GM19193 (cell line): ENCODE data around the gene RIMKLA.

Experiments used
- POLR2A ChIP-seq: IDR thresholded peaks from 4 replicates; pipeline ENCODE4 v1.6.1; 2011; ENCODE audit not compliant: insufficient read depth, insufficient read length; ENCODE audit errors: extremely low read depth

RIMKLA gene

DNA sequence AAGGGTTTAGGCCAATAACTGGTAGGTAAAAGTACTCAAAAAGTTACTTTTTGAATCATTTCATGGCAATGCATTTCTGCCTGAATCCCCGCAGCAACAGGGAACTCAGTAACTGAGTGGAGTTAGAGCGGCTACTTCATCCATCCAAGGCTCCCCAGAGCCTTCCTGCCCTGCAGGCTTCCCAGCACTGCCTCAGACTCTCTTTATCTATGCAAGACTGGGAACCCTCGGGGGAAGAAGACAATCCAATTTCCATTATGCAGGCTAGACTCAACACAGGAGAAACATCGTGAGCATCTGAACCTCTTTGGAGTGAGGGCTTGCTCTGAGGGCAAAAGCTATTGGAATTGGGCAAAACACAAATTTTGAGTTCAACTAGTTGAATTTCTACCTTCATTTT lies 52.1 kb downstream of the RIMKLA start:
- no peak for TF ChIP-seq POLR2A

DNA sequence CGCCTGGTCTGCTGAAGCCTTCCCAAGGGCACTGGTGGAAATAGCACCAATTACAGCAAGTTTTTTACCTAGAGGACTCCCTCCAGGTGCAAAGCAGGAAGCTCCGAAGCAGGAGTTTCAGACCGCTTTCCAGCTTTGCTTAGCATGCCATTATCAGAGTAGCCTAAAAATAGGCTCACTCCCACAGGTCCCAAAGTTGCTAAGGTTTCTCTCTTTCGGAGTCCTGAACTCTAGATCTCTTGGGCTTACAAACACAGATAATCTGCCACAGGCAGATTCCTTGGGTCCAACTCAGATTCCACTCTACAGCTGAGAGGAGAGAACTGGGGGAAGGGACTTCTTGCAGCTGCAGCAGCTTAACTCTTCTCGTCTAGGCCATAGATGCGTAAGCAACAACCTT lies 52.8 kb downstream of the RIMKLA start:
- TF ChIP-seq POLR2A, result no peak

DNA sequence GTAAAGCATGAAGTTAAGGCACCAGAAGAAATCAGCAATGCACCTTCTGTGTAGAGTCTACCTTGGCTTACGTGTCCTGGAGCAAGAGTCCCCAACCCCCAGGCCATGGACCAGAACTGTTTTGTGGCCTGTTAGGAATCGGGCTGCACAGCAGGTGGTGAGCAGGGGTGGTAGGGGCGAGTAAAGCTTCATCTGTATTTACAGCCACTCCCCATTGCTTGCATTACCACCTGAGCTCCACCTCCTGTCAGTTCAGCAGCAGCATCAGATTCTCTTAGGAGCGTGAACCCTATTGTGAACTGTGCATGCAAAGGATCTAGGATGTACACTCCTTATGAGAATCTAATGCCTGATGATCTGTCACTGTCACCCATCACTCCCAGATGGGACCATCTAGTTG lies 53.7 kb downstream of the RIMKLA start:
- no peak for TF ChIP-seq POLR2A

DNA sequence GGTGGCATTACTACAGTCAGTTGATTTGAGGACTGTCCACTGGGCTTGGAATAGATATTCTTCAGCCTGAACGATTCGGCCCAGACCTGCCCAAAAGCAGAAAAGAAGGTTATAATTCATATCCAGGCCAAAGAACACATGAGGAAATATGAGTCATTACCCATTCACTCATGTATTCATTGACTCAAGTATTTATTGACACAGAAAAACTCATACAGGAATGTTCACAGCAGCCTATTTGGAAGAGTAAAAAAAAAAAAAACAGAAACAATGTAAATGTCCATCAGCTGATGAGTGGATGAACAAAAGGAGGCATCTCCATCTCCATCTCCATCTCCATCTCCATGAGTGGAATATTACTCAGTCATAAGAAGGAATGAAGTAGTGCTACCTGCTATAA lies 59.3 kb downstream of the RIMKLA start:
- no peak for TF ChIP-seq POLR2A

DNA sequence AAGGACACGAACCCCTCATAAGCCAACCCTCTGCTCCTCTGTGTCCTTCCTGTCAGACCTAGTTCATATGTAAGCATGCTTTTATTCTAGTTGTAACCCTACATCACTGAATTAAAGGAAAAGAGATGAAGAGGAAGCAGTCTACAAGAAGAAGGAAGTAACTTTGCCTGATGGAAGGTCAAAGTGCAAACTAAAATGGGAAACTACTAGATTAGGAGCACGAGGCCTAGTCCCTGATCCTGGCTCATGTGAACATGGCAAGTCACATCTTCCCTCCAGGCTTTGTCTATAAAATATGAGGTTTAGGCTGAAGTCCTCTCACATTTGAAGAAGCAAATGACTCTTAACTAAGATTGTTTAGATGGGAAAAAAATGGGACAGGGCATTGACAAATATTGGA lies 62.1 kb downstream of the RIMKLA start:
- TF ChIP-seq POLR2A, result no peak

DNA sequence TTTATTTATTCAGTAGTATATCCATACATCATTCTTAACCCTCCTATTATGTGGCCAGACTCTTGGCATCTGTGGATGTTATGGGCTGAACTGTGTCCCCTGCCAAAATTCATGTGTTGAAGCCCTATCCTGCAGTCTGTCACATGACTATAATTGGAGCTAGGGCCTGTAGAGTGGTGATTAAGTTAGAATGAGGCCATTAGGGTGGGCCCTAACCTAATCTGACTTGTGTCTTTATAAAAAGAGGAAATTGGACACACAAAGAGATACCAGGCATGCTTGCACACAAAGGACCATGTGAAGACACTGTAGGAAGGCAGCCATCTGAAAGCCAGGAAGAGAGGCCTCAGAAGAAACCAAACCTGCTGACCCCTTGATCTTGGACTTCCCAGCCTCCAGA lies 68.7 kb downstream of the RIMKLA start:
- no peak for TF ChIP-seq POLR2A

DNA sequence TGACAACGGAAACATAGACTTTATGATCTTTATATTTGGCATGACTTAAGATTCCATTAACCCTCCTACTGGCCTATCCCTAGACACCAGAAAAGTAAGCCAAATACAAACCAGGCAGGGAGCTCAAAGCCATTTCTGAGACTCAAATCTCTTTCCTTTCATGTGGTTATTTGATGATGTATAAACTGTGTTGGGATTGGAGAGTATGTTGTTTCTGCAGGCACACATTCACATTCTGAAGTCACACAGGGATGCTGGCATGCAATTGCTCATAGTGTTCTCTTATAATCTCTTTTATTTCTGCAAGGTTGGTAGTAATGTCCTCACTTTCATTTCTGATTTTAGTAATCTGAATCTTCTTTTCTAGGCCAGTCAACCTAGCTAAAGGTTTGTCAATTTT lies 69.5 kb downstream of the RIMKLA start:
- TF ChIP-seq POLR2A, result no peak

DNA sequence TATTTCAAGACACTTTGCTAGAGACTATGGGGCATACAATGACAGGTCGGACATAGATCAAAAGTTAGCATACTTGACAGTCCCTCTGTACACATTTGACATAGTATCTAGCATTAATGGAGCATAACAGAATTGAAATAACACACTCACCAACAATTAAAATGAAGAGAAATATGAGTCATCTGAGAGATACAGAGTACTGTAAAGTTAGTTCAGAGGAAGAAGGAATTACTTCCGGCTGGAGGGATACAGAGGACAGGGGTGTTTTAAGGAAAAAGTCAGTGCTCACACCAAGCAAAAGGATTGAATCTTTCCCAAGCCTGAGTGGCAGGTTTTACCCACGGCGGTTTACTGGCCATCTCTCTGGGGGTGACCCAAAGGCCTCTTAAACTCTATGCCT lies 72.8 kb downstream of the RIMKLA start:
- no peak for TF ChIP-seq POLR2A

DNA sequence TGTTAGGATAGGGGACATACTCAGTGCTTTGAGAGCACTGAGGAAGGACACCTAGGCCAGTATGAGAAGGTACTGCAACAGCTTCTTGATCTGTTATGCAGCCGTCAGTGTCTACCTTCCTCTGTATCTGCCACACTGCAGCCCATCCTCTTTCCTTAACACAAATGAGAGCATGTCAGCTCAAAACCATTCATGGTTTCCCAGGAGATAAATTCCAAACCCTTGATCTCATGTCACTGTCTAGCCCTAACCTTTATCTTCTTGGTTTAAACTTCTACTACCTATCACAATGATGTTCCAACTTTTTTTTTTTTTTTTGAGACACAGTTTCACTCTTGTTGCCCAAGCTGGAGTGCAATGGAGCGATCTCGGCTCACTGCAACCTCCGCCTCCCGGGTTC lies 73.8 kb downstream of the RIMKLA start:
- no peak for TF ChIP-seq POLR2A

DNA sequence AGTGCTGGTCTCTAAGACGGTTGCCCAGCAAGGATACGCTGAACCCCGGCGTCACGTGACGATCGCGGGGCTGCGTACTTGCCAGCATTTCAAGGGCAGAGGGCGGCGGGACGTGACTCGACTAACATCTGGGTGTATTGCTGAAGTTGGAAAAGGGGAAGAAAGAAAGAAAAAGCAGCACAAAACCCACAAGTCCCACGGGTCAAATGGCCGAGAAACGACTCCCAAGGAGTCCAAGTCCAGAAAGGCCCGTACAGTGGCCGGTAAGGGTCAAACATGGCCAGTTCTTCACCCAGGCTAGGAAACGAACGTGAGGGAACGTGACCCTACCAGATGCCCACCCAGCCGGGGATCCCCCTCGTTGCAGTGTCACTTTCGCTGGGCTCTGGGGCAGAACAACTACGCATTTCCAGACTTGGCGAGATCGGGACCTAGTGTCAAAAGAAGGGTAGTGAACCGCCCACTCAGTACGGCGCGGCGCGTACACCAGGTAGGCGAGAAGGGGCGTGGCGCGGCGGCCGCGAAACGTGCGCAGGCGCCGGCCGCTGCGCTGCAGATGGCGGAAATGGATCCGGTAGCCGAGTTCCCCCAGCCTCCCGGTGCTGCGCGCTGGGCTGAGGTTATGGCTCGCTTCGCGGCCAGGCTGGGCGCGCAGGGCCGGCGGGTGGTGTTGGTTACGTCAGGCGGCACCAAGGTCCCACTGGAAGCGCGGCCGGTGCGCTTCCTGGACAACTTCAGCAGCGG lies 75.6 kb downstream of the RIMKLA start, which contains the start of the genes PPCS and ZMYND12:
TSS of gene PPCS (plus strand) at position 534 of the 744 bp plus-strand sequence. CDS start at position 557, 23 bp downstream.
TSS of gene ZMYND12 (minus strand) at position 13 of the 744 bp plus-strand sequence. CDS start 25 bp downstream, outside the sequence.
- TF ChIP-seq POLR2A, result peak; percentile 98

DNA sequence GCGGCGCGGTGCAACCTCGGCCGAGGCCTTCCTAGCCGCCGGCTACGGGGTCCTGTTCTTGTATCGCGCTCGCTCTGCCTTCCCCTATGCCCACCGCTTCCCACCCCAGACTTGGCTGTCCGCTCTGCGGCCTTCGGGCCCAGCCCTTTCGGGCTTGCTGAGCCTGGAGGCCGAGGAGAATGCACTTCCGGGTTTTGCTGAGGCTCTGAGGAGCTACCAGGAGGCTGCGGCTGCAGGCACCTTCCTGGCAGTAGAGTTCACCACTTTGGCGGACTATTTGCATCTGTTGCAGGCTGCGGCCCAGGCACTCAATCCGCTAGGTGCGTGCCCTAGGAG lies 76.1 kb downstream of the RIMKLA start:
- no peak for TF ChIP-seq POLR2A

DNA sequence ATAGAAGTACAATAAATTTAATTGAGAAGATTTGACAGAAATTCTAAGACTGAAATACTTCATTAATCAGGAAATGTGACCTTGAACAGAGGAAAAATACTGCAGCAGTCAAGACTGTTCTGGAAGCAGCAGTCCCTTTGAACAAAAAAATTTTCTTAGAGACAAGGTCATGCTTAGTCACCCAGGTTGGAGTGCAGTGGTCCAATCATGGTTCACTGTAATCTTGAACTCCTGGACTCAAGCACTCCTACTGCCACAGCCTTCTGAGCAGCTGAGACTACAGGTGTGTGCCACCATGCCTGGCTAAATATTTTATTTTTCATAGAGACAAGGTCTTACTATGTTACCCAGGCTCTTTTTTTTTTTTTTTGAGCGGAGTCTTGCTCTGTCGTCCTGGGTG lies 80.6 kb downstream of the RIMKLA start:
- TF ChIP-seq POLR2A, result no peak

DNA sequence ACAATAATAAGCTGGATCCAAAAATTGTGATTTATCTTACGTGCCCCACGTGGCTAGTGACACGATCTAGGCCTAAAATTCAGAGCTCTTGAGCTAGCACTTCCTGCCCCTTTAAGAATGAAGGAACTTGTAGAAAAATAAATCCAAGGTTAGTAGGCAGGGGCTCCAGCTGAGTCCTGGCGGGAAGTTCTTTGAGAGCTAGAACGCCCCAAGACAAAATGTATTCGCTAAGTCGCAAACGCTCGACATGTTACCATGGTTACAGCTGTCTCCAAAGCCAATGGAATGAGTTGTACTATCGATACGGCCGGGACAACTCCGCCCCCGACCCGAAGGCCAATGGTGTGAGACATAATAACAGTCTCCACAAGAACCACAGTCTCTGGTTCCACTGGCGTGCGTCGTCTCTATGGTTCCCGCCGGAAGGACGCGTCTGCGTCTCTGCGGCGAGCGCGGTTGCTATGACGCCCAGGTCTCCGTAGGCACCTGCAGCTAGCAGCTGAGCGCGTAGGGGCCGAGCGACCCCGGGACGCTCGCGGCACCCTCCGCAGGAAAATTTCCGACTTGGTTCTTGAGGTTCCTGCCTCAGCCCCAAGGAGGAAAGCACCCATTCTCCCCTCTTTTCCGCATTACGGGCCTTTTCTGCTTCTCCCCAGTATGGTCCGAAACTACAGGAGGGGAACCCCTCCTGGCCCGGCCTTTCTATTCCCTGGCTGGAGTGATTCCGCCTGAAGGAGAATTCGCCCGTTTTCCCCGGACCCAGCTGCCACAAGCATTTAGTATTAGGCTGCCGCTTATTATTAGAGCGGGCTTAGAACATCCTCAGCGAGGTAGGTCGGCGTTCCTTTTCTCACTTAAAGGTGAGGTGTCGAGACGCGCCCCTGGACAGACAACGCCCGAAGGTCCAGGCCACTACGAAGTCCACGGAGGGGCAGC lies 82.5 kb downstream of the RIMKLA start, which contains the start of gene CCDC30:
TSS of gene CCDC30 (plus strand) at position 459 of the 936 bp plus-strand sequence. CDS start 17,266 bp downstream, outside the sequence.
- no peak for TF ChIP-seq POLR2A

DNA sequence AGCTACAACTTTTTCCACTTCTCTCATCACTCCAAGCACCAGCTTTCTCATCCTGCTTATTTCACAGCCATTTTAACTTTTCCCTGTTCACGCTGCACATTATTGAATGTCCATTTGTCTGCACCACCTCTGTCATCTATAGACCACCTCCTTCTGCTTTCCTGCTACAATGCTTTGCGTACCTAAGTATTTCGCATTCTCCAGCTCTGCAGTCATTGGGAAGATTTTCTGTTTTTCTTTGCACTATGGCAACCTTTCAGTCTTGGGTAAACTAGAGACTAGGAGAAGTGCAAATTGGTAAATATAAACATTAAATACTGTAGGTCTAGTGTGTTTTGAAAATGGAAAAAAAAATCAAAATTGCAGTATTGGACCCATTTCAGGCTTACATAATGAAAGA lies 83.3 kb downstream of the RIMKLA start:
- TF ChIP-seq POLR2A, result no peak

DNA sequence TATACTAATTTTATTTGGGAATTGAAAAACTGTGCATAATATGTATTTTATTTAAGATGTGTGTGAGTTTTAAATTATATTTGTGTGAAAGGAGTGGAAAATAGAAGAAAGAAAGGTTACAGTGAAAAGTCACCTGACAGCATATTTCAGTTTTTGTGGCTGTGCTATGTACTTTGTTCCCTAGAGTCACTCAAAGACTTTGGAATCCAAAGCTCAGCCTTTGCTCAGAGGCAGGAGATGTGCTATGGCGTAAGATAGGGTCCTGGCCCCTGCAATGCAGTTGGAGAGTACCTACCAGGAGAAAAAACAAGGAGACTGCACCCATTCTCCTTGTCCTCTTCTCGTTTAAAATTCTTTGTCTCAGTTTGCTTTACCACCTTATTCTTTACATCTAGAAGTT lies 85.4 kb downstream of the RIMKLA start:
- TF ChIP-seq POLR2A, result no peak

DNA sequence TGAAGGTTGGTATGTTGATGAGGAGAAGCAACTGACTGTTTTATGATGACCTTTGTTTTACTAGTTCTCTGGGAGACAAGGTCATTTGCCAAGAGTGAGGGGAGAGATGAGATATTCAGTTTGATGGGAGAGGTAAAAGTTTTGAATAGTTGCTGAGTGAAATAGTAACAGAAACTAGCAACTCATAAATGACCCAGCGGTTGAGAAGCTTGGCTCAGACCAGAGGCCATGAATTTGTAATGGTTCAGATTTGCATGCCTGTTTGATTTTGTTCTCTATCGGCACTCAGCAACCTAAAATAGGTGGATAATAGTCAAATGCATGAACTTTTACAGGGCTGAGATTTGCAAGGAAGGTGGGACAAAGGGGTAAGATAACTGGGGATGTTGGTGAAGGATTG lies 89.1 kb downstream of the RIMKLA start:
- no peak for TF ChIP-seq POLR2A
